HCT116 (cell line): ENCODE measurements around the gene ZNF652. TPM values are rescaled to one million over a fixed set of nuclear protein-coding genes. Genes with fewer than 3 reads are reported as not detected.

Experiments
- ATAC-seq: fragments of 200-7000 bp; cut with Tn5 transposase; 2 replicates; pipeline ENCODE4 v1.9.1; 2020; ENCODE audit warnings: mild to moderate bottlenecking, moderate library complexity
- BruUV-seq: library from RNA; stranded (reverse); fragments of 400-500 nt; replicated peaks from 2 replicates; lab custom pipeline; 2021; lab: Mats Ljungman, UMichigan
- CTCF ChIA-PET: fragments of 300-600 bp; sonication (Branson Sonifier 250); formaldehyde crosslinking; loops from one replicate; lab custom pipeline; 2021; ENCODE audit warnings: antibody characterized with exemption; lab: Charles Lee
- POLR2A ChIA-PET: fragments of 300-600, 350-600 bp; sonication (Branson Sonifier 250); formaldehyde crosslinking; loops from one replicate; lab custom pipeline; 2021; ENCODE audit warnings: antibody characterized with exemption; lab: Charles Lee
- RAD21 ChIA-PET, 2 experiments: fragments of 300-600 bp; sonication (Branson Sonifier 250); formaldehyde crosslinking; loops; one replicate each; lab custom pipeline; 2023; ENCODE audit warnings: low total read pairs in 2 of 2; ENCODE audit not compliant: uncharacterized antibody in 2 of 2, unreplicated experiment in 2 of 2, low non-redundant PET in 1 of 2; lab: Charles Lee
- DNase-seq: peaks from one replicate; pipeline ENCODE4 v3.0.0-alpha.2; 2010; ENCODE audit warnings: low read depth, low spot score
- H2AFZ ChIP-seq: fragments of 200-600 bp; shearing (Covaris generic), sonication (generic); 2 replicates; pipeline ENCODE4 v1.6.1; 2017; ENCODE audit warnings: low read depth, mixed run types, mixed read lengths, antibody characterized with exemption, low read length; ENCODE audit not compliant: poor library complexity, severe bottlenecking
- H3K27ac ChIP-seq: 2 replicates; pipeline ENCODE4 v1.5.1; 2012; ENCODE audit warnings: low read depth, low read length
- H3K27me3 ChIP-seq: fragments of 200-600 bp; sonication (generic); 2 replicates; pipeline ENCODE4 v1.6.1; 2016; ENCODE audit warnings: mixed run types, low read length, mixed read lengths; ENCODE audit not compliant: insufficient read depth
- H3K36me3 ChIP-seq, 2 experiments: fragments of 200-500 bp in 1 of 2; fragments of 200-600 bp in 1 of 2; sonication (Bioruptor generic) in 1 of 2; sonication (generic) in 1 of 2; 2 replicates each; pipeline versions ENCODE4 v1.5.1 to v1.6.1; 2014 to 2016; ENCODE audit warnings: low read length in 2 of 2, inconsistent platforms in 1 of 2, mixed read lengths in 1 of 2, mixed run types in 1 of 2; ENCODE audit not compliant: insufficient read depth in 2 of 2, control insufficient read depth in 1 of 2
- H3K4me1 ChIP-seq, 2 experiments: fragments of 200-600 bp in 1 of 2; sonication (generic) in 1 of 2; 2 replicates each; pipeline versions ENCODE4 v1.5.1 to v1.6.1; 2012 to 2017; ENCODE audit warnings: low read length in 2 of 2, inconsistent platforms in 1 of 2, mild to moderate bottlenecking in 1 of 2, mixed read lengths in 1 of 2, mixed run types in 1 of 2, moderate library complexity in 1 of 2; ENCODE audit not compliant: insufficient read depth in 2 of 2, control insufficient read depth in 1 of 2
- H3K4me2 ChIP-seq: fragments of 200-600 bp; sonication (generic); 2 replicates; pipeline ENCODE4 v1.6.1; 2017; ENCODE audit warnings: mixed run types, low read length, mixed read lengths
- H3K4me3 ChIP-seq, 2 experiments: fragments of 200-600 bp in 1 of 2; sonication (generic) in 1 of 2; replicated peaks in 1 of 2; 2 replicates each; pipeline ENCODE4 v1.5.1; 2011 to 2016; ENCODE audit warnings: low read length in 2 of 2, control low read depth in 1 of 2, low read depth in 1 of 2, mild to moderate bottlenecking in 1 of 2, mixed read lengths in 1 of 2, mixed run types in 1 of 2
- H3K79me2 ChIP-seq: fragments of 200-600 bp; sonication (generic); 2 replicates; pipeline ENCODE4 v1.6.1; 2017; ENCODE audit warnings: mild to moderate bottlenecking, mixed run types, low read length, moderate library complexity, mixed read lengths; ENCODE audit not compliant: insufficient read depth
- H3K9ac ChIP-seq: fragments of 200-600 bp; sonication (generic); 2 replicates; pipeline ENCODE4 v1.6.1; 2016; ENCODE audit warnings: low read length, mixed read lengths
- H3K9me2 ChIP-seq: fragments of 200-600 bp; sonication (generic), shearing (Covaris generic); 2 replicates; pipeline ENCODE4 v1.6.1; 2017; ENCODE audit warnings: mixed run types, mild to moderate bottlenecking, moderate library complexity; ENCODE audit not compliant: insufficient read depth
- H3K9me3 ChIP-seq, 2 experiments: fragments of 200-500 bp in 1 of 2; fragments of 200-600 bp in 1 of 2; sonication (Bioruptor generic) in 1 of 2; sonication (generic) in 1 of 2; 2 replicates each; pipeline ENCODE4 v1.6.1; 2014 to 2017; ENCODE audit warnings: low read length in 2 of 2, mixed read lengths in 2 of 2, inconsistent platforms in 1 of 2, low read depth in 1 of 2, mild to moderate bottlenecking in 1 of 2, mixed run types in 1 of 2, moderate library complexity in 1 of 2; ENCODE audit not compliant: control insufficient read depth in 1 of 2, insufficient read depth in 1 of 2
- H4K20me1 ChIP-seq: fragments of 200-600 bp; sonication (generic), shearing (Covaris generic); 2 replicates; pipeline ENCODE4 v1.6.1; 2017; ENCODE audit warnings: mixed run types, mild to moderate bottlenecking, moderate library complexity; ENCODE audit not compliant: insufficient read depth
- ATF3 ChIP-seq: IDR thresholded peaks from 2 replicates; pipeline ENCODE4 v1.6.1; 2012
- CEBPB ChIP-seq: IDR thresholded peaks from 2 replicates; pipeline ENCODE4 v1.6.1; 2012; ENCODE audit warnings: low read depth
- EGR1 ChIP-seq: IDR thresholded peaks from 2 replicates; pipeline ENCODE4 v1.6.1; 2012; ENCODE audit warnings: low read depth
- EZH2 ChIP-seq: fragments of 200-600 bp; sonication (generic); IDR thresholded peaks from 2 replicates; pipeline ENCODE4 v1.6.1; 2017; ENCODE audit warnings: antibody characterized with exemption, mixed run types
- EZH2phosphoT487 ChIP-seq: fragments of 200-600 bp; IDR thresholded peaks from 2 replicates; pipeline ENCODE4 v1.6.1; 2018; ENCODE audit warnings: antibody characterized with exemption, borderline replicate concordance
- JUND ChIP-seq: IDR thresholded peaks from 2 replicates; pipeline ENCODE4 v1.6.1; 2012
- RAD21 ChIP-seq: IDR thresholded peaks from 2 replicates; pipeline ENCODE4 v1.6.1; 2012; ENCODE audit warnings: low read depth, mild to moderate bottlenecking
- SP1 ChIP-seq: IDR thresholded peaks from 2 replicates; pipeline ENCODE4 v1.6.1; 2012; ENCODE audit warnings: low read depth
- SRF ChIP-seq: IDR thresholded peaks from 2 replicates; pipeline ENCODE4 v1.6.1; 2012; ENCODE audit warnings: low read depth
- ZNF274 ChIP-seq: fragments of 200-500 bp; sonication (Bioruptor generic); IDR thresholded peaks from 2 replicates; pipeline ENCODE4 v1.6.1; 2014; ENCODE audit warnings: mild to moderate bottlenecking, low read depth, low read length, inconsistent platforms
- intact Hi-C: fragments of 100-400 bp; cut with micrococcal nuclease; formaldehyde crosslinking; loops from 2 replicates; pipeline ENCODE4 v1.10.0; 2022
- total RNA-seq: library from RNA; stranded (reverse); gene quantifications from one replicate; pipeline ENCODE4 v1.2.1, GENCODE V29; 2021; ENCODE audit not compliant: unreplicated experiment
- TF ChIP-seq, protein P1 (sequence below), 3 experiments: fragments of 200-600 bp in 1 of 3; sonication (generic) in 1 of 3; IDR thresholded peaks in 2 of 3; conservative IDR thresholded peaks in 1 of 3; 2 replicates each; pipeline ENCODE4 v1.5.1; 2012 to 2017; ENCODE audit warnings: low read depth in 2 of 3, low read length in 2 of 3, antibody characterized with exemption in 1 of 3, borderline replicate concordance in 1 of 3, control low read depth in 1 of 3, mild to moderate bottlenecking in 1 of 3, mixed read lengths in 1 of 3, mixed run types in 1 of 3, moderate library complexity in 1 of 3; ENCODE audit not compliant: insufficient read depth in 1 of 3

Gene ZNF652
- total RNA-seq, 1 experiment from 2014 or later: 27.8 TPM

DNA sequence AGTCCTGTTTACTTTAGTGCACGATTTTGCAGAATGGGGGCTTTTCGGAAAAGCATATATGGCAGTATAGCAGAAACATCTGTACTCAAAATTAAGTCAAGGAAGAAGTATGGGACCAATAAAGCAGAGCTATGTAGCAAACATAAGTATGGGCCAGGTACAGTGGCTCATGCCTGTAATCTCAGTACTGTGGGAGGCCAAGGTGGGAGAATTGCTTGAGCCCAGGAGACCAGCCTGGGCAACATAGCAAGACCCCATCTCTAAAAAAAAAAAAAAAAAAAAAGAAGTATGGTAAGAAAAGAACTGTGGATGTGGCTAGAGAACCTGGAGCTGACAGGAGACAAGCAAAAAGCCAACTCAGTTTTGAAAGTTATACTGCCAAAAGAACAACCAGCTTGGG lies 36.1 kb downstream of the ZNF652 start:
- no peak overlapping the region for H3K4me2 ChIP-seq
- no peak overlapping the region for H2AFZ ChIP-seq
- CTCF ChIA-PET: interaction anchor here (0.7 kb wide), 1 partner anchor 55 kb away, joined by 5 read pairs; no protein-coding TSS in a partner anchor
- no peaks in the 10 kb centered on the region for H3K27me3 ChIP-seq
- H3K4me3 ChIP-seq: no peak overlapping the region
- TF ChIP-seq EZH2phosphoT487 (no peak), RAD21 (no peak), ZNF274 (no peak), CEBPB (no peak), SP1 (no peak), EGR1 (no peak), ATF3 (no peak), SRF (no peak), EZH2 (no peak), JUND (no peak)
- TF ChIP-seq, protein P1, sequence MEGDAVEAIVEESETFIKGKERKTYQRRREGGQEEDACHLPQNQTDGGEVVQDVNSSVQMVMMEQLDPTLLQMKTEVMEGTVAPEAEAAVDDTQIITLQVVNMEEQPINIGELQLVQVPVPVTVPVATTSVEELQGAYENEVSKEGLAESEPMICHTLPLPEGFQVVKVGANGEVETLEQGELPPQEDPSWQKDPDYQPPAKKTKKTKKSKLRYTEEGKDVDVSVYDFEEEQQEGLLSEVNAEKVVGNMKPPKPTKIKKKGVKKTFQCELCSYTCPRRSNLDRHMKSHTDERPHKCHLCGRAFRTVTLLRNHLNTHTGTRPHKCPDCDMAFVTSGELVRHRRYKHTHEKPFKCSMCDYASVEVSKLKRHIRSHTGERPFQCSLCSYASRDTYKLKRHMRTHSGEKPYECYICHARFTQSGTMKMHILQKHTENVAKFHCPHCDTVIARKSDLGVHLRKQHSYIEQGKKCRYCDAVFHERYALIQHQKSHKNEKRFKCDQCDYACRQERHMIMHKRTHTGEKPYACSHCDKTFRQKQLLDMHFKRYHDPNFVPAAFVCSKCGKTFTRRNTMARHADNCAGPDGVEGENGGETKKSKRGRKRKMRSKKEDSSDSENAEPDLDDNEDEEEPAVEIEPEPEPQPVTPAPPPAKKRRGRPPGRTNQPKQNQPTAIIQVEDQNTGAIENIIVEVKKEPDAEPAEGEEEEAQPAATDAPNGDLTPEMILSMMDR (IDR thresholded peaks at IDR 0.05 in 2 of 3, conservative IDR thresholded peaks at IDR 0.05 in 1 of 3; ENCODE audit: borderline replicate concordance in 1 of 3, insufficient read depth in 1 of 3, low read depth in 2 of 3, low read length in 2 of 3): no peak
- TF ChIP-seq, all 23 proteins: peak for 0
- no peak overlapping the region for H3K27ac ChIP-seq
- intact Hi-C loops: no loop called here
- ATAC-seq: no peak
- DNase-seq: no peak
- no peaks in the 10 kb centered on the region for H4K20me1 ChIP-seq
- no peak overlapping the region for H3K9ac ChIP-seq
- RAD21 ChIA-PET: no interaction called here
- H3K9me3 ChIP-seq: no peaks in the 10 kb centered on the region
- POLR2A ChIA-PET: no interaction called here
- no peaks in the 10 kb centered on the region for H3K9me2 ChIP-seq
- no TSS peak for BruUV-seq
- H3K4me1 ChIP-seq: no peaks in the 10 kb centered on the region
- peaks cover 35% of the 10 kb centered on the region for H3K79me2 ChIP-seq
- H3K36me3 ChIP-seq: no peaks in the 10 kb centered on the region
